Heart left ventricle (tissue), 16 donors: ENCODE measurements around the gene MAPT. TPM values are rescaled to one million over a fixed set of nuclear protein-coding genes. Genes with fewer than 3 reads are reported as not detected.

ENCODE experiments used
- ATAC-seq, 4 donors: fragments of 200-7000 bp; cut with Tn5 transposase; one replicate each; pipeline ENCODE4 v1.9.1; 2020 to 2022; ENCODE audit warnings: moderate library complexity in 4 of 4, mild to moderate bottlenecking in 3 of 4, moderate number of reproducible peaks in 1 of 4
- DNase-seq, 5 donors: peaks; one replicate each; pipeline ENCODE4 v3.0.0-alpha.2; 2020
- H3K27ac ChIP-seq, 12 donors: fragments of 200-600 bp; sonication (generic) in 4 of 12; one replicate each; pipeline versions ENCODE4 v1.5.0 to v1.8.0; 2016 to 2022; ENCODE audit warnings: mild to moderate bottlenecking in 2 of 12
- H3K27me3 ChIP-seq, 9 donors: fragments of 200-600 bp; sonication (generic) in 2 of 9; one replicate each; pipeline versions ENCODE4 v1.5.1 to v1.8.0; 2016 to 2022; ENCODE audit warnings: mild to moderate bottlenecking in 3 of 9
- H3K36me3 ChIP-seq, 9 donors: fragments of 200-600 bp; sonication (generic) in 2 of 9; one replicate each; pipeline versions ENCODE4 v1.5.0 to v1.8.0; 2018 to 2022; ENCODE audit warnings: mild to moderate bottlenecking in 2 of 9
- H3K4me1 ChIP-seq, 12 donors: fragments of 200-600 bp; sonication (generic) in 4 of 12; one replicate each; pipeline versions ENCODE4 v1.5.0 to v1.8.0; 2016 to 2022; ENCODE audit warnings: mild to moderate bottlenecking in 3 of 12
- H3K4me3 ChIP-seq, 12 donors: fragments of 200-600 bp; sonication (generic) in 4 of 12; one replicate each; pipeline versions ENCODE4 v1.5.0 to v1.8.0; 2017 to 2022; ENCODE audit warnings: mild to moderate bottlenecking in 9 of 12, moderate library complexity in 4 of 12
- H3K9me3 ChIP-seq, 12 donors: fragments of 200-600 bp; sonication (generic) in 4 of 12; one replicate each; pipeline versions ENCODE4 v1.5.0 to v1.8.0; 2016 to 2022; ENCODE audit warnings: mild to moderate bottlenecking in 1 of 12
- POLR2A ChIP-seq, 2 donors: fragments of 450-650 bp; IDR thresholded peaks; one replicate each; pipeline ENCODE4 v1.6.1; 2017; ENCODE audit warnings: antibody characterized with exemption in 2 of 2, mild to moderate bottlenecking in 2 of 2, moderate library complexity in 2 of 2
- WGBS, 4 donors: extraction: QIAGEN DNeasy Blood & Tissue Kit in 2 of 4; methylation state at CpG; one replicate each; pipeline versions ENCODE4 v1.1.5 to v1.1.7; 2013 to 2018; 5-methylcytosine and 5-hydroxymethylcytosine counted together
- intact Hi-C, 10 donors: fragments of 100-400 bp; cut with DNase I; formaldehyde crosslinking; loops; one replicate each; pipeline versions ENCODE4 v1.11.1 to v1.14.2; 2022
- polyA plus RNA-seq, 2 donors: library from polyadenylated mRNA; stranded (reverse); fragments of 200-250 nt; gene quantifications; one replicate each; pipeline ENCODE4 v1.2.3, GENCODE V29; 2013
- total RNA-seq, 9 donors: library from RNA; depleted of rRNA in 2 of 9; stranded (reverse); fragments of >200 nt in 2 of 9; fragmentation: NEBNext Ultra II Directional in 3 of 9; extraction: Animal tissue kit (Norgen Biotek cat#: 25700) in 3 of 9; gene quantifications; one replicate each; pipeline versions ENCODE4 v1.1.0 to v1.2.4, GENCODE V29; 2016 to 2023
- TF ChIP-seq, protein P1 (sequence below), 12 donors: fragments of 200-600 bp; sonication (generic) in 4 of 12; IDR thresholded peaks; one replicate each; pipeline versions ENCODE4 v1.5.0 to v1.8.0; 2018 to 2022; ENCODE audit warnings: antibody characterized with exemption in 12 of 12, mild to moderate bottlenecking in 5 of 12
- donor health status: ischemic (EF 13 %, LVEDD 7.1; RV severe dilation, severe dysfunction).
- donor health status: healthy with polysubstance abuse.
- donor health status: DM: no; HTN: yes; CAD: no.
- donor health status: DM: no; HTN: no; CAD: no.
- donor health status: ischemic (EF 25% LVEDD 6.9; RV normal size, moderate dysfunction).
- donor health status: ischemic (EF 25% LVEDD 5.7; RV mildly dilated, moderate dysfunction).
- donor health status: healthy.
- donor health status: DM: yes; HTN: yes; CAD: no.
- donor health status: ischemic (EF 35%, LVEDD 5.7; RV mildly dilated, moderate dysfunction).
- donor health status: nonischemic (EF 11% LVEDD 7.7; RV severe dilation, severe dysfunction).
- donor health status: DM: yes; HTN: yes; CAD: no.
- donor health status: PGD.
- donor health status: ischemic (EF 29% LVEDD 5.4; RV normal size, mild dysfunction).
- donor health status: nonischemic (EF 23%, LVEDD 6.1; RV moderate dilation, normal function).

The MAPT gene
- total and polyA plus RNA-seq, 11 donors = 2.9 to 70.4 (median 29.3) TPM

DNA sequence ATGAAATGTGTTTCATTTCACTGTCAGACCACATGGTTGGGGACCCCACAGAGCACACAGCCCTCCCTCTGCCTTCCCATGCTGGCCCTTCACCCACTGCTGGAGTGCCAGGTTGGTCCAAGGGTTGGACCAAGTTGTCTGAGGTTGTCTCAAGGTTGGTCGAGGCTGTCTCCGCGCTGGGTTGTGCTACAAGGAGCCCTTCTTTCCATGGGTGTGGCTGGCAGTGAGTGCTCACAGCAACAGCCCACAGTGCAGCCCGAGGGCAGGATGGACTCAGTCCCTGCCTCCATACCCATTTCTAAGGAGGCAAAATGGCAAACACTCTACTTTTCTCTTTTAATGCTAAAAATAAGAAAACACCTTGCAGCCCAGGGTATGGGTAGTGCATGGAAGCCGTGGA, 68.9 kb downstream of the MAPT start:
- Histone ChIP-seq H3K4me1 (no peaks in the 10 kb centered on the region), H3K36me3 (peaks cover 0 to 3% (median 0%) of the 10 kb centered on the region in 9 donors), H3K4me3 (no peak overlapping the region), H3K27ac (no peak overlapping the region), H3K9me3 (no peaks in the 10 kb centered on the region), H3K27me3 (no peaks in the 10 kb centered on the region)
- intact Hi-C loops = no loop called here
- TF ChIP-seq, protein P1, sequence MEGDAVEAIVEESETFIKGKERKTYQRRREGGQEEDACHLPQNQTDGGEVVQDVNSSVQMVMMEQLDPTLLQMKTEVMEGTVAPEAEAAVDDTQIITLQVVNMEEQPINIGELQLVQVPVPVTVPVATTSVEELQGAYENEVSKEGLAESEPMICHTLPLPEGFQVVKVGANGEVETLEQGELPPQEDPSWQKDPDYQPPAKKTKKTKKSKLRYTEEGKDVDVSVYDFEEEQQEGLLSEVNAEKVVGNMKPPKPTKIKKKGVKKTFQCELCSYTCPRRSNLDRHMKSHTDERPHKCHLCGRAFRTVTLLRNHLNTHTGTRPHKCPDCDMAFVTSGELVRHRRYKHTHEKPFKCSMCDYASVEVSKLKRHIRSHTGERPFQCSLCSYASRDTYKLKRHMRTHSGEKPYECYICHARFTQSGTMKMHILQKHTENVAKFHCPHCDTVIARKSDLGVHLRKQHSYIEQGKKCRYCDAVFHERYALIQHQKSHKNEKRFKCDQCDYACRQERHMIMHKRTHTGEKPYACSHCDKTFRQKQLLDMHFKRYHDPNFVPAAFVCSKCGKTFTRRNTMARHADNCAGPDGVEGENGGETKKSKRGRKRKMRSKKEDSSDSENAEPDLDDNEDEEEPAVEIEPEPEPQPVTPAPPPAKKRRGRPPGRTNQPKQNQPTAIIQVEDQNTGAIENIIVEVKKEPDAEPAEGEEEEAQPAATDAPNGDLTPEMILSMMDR (IDR thresholded peaks at IDR 0.05) = no peak
- TF ChIP-seq POLR2A (IDR thresholded peaks at IDR 0.05) = no peak
- ATAC-seq (no peak), DNase-seq (no peak)
- 84 to 93% (median 88%) methylated on average over 5 of the region's 5 CpGs for WGBS, 4 donors

DNA sequence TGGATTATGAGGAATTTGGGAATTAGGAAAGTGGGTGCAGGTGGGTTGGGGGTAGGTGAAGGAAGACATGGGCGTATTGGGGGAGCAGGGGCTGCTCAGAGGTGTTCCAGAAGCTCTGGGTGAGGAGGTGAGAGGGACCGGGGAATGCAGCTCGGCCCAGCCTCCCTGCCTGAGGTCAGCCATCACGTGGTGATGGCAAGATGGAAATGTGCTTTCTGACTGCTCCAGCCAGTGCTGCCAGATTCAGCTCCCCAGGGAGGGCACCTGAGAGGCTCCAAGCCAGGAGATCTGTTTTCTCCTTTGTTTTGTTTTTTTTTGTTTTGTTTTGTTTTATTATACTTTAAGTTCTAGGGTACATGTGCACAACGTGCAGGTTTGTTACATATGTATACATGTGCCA, 69.5 kb downstream of the MAPT start:
- no peaks in the 10 kb centered on the region for H3K27me3 ChIP-seq
- intact Hi-C loops = no loop called here
- DNase-seq (no peak), ATAC-seq (no peak)
- H3K9me3 ChIP-seq = no peaks in the 10 kb centered on the region
- H3K27ac ChIP-seq = no peak overlapping the region
- no peak for TF ChIP-seq POLR2A (IDR thresholded peaks at IDR 0.05)
- TF ChIP-seq, protein P1 (IDR thresholded peaks at IDR 0.05) = no peak
- peaks cover 0 to 3% (median 0%) of the 10 kb centered on the region in 9 donors for H3K36me3 ChIP-seq
- no peak overlapping the region for H3K4me3 ChIP-seq
- no peaks in the 10 kb centered on the region for H3K4me1 ChIP-seq
- WGBS, 4 donors = 50 to 66% (median 58%) methylated on average over 5 of the region's 5 CpGs

DNA sequence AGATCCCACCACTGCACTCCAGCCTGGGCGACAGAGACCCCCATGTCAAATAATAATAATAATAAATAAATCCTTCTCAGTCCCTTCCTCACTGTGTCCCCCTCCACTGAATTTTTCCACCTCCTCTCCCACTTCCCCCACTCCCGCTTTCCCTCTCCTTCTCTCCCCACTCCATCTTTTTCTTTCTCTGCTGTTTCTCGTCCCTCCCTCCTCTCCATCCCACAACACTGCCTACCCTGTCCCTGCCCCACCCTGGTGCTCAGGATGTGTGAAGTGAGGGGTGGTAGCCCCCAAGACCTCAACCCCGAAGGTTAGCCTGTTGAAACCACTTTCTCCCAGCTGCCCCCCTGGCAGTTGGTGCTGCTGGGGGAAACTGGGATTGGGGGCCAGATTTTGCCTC, 70.3 kb downstream of the MAPT start:
- Histone ChIP-seq H3K9me3 (no peaks in the 10 kb centered on the region), H3K4me3 (no peak overlapping the region), H3K36me3 (peaks cover 0 to 3% (median 0%) of the 10 kb centered on the region in 9 donors), H3K27me3 (no peaks in the 10 kb centered on the region), H3K27ac (no peak overlapping the region), H3K4me1 (no peaks in the 10 kb centered on the region)
- DNase-seq (no peak), ATAC-seq (no peak)
- no peak for TF ChIP-seq POLR2A (IDR thresholded peaks at IDR 0.05)
- TF ChIP-seq, protein P1 (IDR thresholded peaks at IDR 0.05) = no peak
- intact Hi-C loops = no loop called here
- 87 to 90% (median 88%) methylated on average over 4 of the region's 4 CpGs for WGBS, 4 donors

DNA sequence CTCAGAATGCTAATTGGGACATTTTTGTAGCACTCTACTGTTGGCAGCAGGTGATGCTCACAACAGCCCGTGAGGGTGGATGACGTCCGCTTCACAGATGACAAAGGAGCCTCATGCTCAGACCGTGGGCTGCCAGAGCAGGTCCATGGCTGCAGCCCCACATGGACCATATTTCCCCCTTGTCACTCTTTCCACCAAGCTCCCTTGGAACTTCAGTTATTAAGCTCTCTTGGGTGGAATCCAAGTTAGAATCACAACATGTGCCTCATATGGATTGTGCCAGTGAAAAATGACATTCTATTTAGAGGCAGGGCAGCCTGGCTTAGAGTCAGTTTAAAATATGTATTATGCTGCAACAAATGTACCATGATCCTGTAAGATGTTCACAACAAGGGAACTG, 71.5 kb downstream of the MAPT start:
- ATAC-seq (no peak), DNase-seq (no peak)
- no peak overlapping the region for H3K4me3 ChIP-seq
- no peak for TF ChIP-seq POLR2A (IDR thresholded peaks at IDR 0.05)
- TF ChIP-seq, protein P1 (IDR thresholded peaks at IDR 0.05) = no peak
- H3K4me1 ChIP-seq = no peaks in the 10 kb centered on the region
- no peak overlapping the region for H3K27ac ChIP-seq
- no peaks in the 10 kb centered on the region for H3K9me3 ChIP-seq
- H3K36me3 ChIP-seq = peaks cover 0 to 3% (median 0%) of the 10 kb centered on the region in 9 donors
- 54 to 74% (median 64%) methylated on average over 4 of the region's 4 CpGs for WGBS, 4 donors
- no peaks in the 10 kb centered on the region for H3K27me3 ChIP-seq
- intact Hi-C loops = no loop called here
